ENCODE measurements around the gene UBASH3A.

DNA sequence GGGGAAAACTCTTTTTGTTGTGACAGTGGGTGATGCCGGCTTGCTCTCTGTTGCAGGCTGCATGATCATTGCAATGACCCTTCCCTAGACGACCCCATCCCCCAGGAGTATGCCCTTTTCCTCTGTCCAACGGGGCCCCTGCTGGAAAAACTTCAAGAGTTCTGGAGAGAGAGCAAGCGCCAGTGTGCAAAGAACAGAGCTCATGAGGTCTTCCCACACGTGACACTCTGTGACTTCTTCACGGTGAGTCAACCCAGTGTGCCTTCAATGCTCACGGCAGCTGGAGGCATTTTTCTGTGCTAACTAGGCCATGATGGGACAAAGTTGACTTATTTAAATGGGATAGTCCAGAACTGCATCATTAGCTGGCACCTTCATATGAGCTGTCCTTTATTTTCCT is 5.7 kb downstream of the UBASH3A start:
- TF ChIP-seq CTCF (conservative IDR thresholded peaks at IDR 0.05), result no peak
- no peak for TF ChIP-seq ZFX (IDR thresholded peaks at IDR 0.05)
